ENCODE data around the gene RNF114. TPM values are rescaled to one million over a fixed set of nuclear protein-coding genes. Genes with fewer than 3 reads are reported as not detected.
A peak's percentile ranks its signal among the peaks of the same experiment; 100 is the strongest.
"Not testable (repeated sequence)": the region's sequence is repeated elsewhere in the genome, so short reads cannot be mapped to it uniquely, and the experiment has no call there.

RNF114 gene
- total RNA-seq, 1 donor from 2014 or later, result 62.7 TPM

GRCh38 chr20:49990271-49990720 lies 54.1 kb downstream of the RNF114 start:
- FAIRE-seq (no peak), DNase-seq (ENCODE audit: low read depth) (peak; percentile 25)
- H3K4me3 ChIP-seq (ENCODE audit: insufficient read depth, low read depth, low read length), result no peak overlapping the region
- no peaks in the 10 kb centered on the region for H3K9me3 ChIP-seq (ENCODE audit: insufficient read depth, low read depth, low read length)
- Mint-ChIP-seq H3K4me1 (ENCODE audit: low read depth, unreplicated experiment) (peaks cover 43% of the 10 kb centered on the region), H3K27ac (ENCODE audit: unreplicated experiment) (peak overlapping the region; percentile 49), H3K9me3 (ENCODE audit: unreplicated experiment) (no peaks in the 10 kb centered on the region), H3K27me3 (ENCODE audit: low read depth, unreplicated experiment) (no peaks in the 10 kb centered on the region), H3K36me3 (ENCODE audit: low read depth, unreplicated experiment) (peaks cover under 1% of the 10 kb centered on the region), H3K4me3 (ENCODE audit: unreplicated experiment) (peak overlapping the region; percentile 9)
- H4K20me1 ChIP-seq (ENCODE audit: insufficient read depth, low read length), result peaks cover 16% of the 10 kb centered on the region
- H2AFZ ChIP-seq (ENCODE audit: low read depth, low read length), result peak overlapping the region; percentile 60
- TF ChIP-seq CTCF (IDR thresholded peaks at IDR 0.05; ENCODE audit: insufficient read depth, low read depth, low read length) (no peak), EZH2 (IDR thresholded peaks at IDR 0.05; ENCODE audit: insufficient read depth, low read length) (no peak)
- H3K27ac ChIP-seq (ENCODE audit: low read depth, low read length), result peak overlapping the region; percentile 82
- peak overlapping the region; percentile 74 for H3K4me2 ChIP-seq (ENCODE audit: low read length)
- H3K79me2 ChIP-seq (ENCODE audit: insufficient read depth, low read length), result peaks cover 25% of the 10 kb centered on the region
- no peaks in the 10 kb centered on the region for H3K36me3 ChIP-seq (ENCODE audit: insufficient read depth, low read length)
- H3K9ac ChIP-seq (ENCODE audit: low read length), result peak overlapping the region; percentile 73
- no peaks in the 10 kb centered on the region for H3K27me3 ChIP-seq (ENCODE audit: insufficient read depth, low read length)
- H3K4me1 ChIP-seq (ENCODE audit: insufficient read depth, low read length), result peaks cover 51% of the 10 kb centered on the region

- TF ChIP-seq EZH2 (IDR thresholded peaks at IDR 0.05; ENCODE audit: insufficient read depth, low read length) (no peak), CTCF (IDR thresholded peaks at IDR 0.05; ENCODE audit: insufficient read depth, low read depth, low read length) (no peak)
- Histone ChIP-seq H3K36me3 (ENCODE audit: insufficient read depth, low read length) (no peaks in the 10 kb centered on the region), H3K4me1 (ENCODE audit: insufficient read depth, low read length) (peaks cover 24% of the 10 kb centered on the region), H3K9me3 (ENCODE audit: insufficient read depth, low read depth, low read length) (no peaks in the 10 kb centered on the region), H4K20me1 (ENCODE audit: insufficient read depth, low read length) (no peaks in the 10 kb centered on the region), H3K79me2 (ENCODE audit: insufficient read depth, low read length) (no peaks in the 10 kb centered on the region), H3K9ac (ENCODE audit: low read length) (no peak overlapping the region), H3K27ac (ENCODE audit: low read depth, low read length) (no peak overlapping the region), H3K27me3 (ENCODE audit: insufficient read depth, low read length) (no peaks in the 10 kb centered on the region), H2AFZ (ENCODE audit: low read depth, low read length) (no peak overlapping the region), H3K4me2 (ENCODE audit: low read length) (no peak overlapping the region), H3K4me3 (ENCODE audit: insufficient read depth, low read depth, low read length) (no peak overlapping the region)
- H3K36me3 Mint-ChIP-seq (ENCODE audit: low read depth, unreplicated experiment), result no peaks in the 10 kb centered on the region
- H3K9me3 Mint-ChIP-seq (ENCODE audit: unreplicated experiment), result no peaks in the 10 kb centered on the region
- H3K27me3 Mint-ChIP-seq (ENCODE audit: low read depth, unreplicated experiment), result no peaks in the 10 kb centered on the region
- H3K4me1 Mint-ChIP-seq (ENCODE audit: low read depth, unreplicated experiment), result peaks cover 23% of the 10 kb centered on the region
- FAIRE-seq (no peak), DNase-seq (ENCODE audit: low read depth) (no peak)
- H3K27ac Mint-ChIP-seq (ENCODE audit: unreplicated experiment), result no peak overlapping the region
- H3K4me3 Mint-ChIP-seq (ENCODE audit: unreplicated experiment), result no peak overlapping the region
These were observed 57.1 kb downstream of the RNF114 start for GRCh38 chr20:49993301-49993751.

- DNase-seq (ENCODE audit: low read depth) (no peak), FAIRE-seq (no peak)
- H3K27ac Mint-ChIP-seq (ENCODE audit: unreplicated experiment), result no peak overlapping the region
- H3K36me3 Mint-ChIP-seq (ENCODE audit: low read depth, unreplicated experiment), result no peaks in the 10 kb centered on the region
- Histone ChIP-seq H3K4me3 (ENCODE audit: insufficient read depth, low read depth, low read length) (no peak overlapping the region), H3K79me2 (ENCODE audit: insufficient read depth, low read length) (no peaks in the 10 kb centered on the region), H3K9me3 (ENCODE audit: insufficient read depth, low read depth, low read length) (no peaks in the 10 kb centered on the region), H3K4me1 (ENCODE audit: insufficient read depth, low read length) (peaks cover 1% of the 10 kb centered on the region), H3K27ac (ENCODE audit: low read depth, low read length) (no peak overlapping the region), H3K4me2 (ENCODE audit: low read length) (no peak overlapping the region), H3K9ac (ENCODE audit: low read length) (no peak overlapping the region), H2AFZ (ENCODE audit: low read depth, low read length) (no peak overlapping the region), H3K27me3 (ENCODE audit: insufficient read depth, low read length) (no peaks in the 10 kb centered on the region), H4K20me1 (ENCODE audit: insufficient read depth, low read length) (no peaks in the 10 kb centered on the region), H3K36me3 (ENCODE audit: insufficient read depth, low read length) (no peaks in the 10 kb centered on the region)
- H3K4me1 Mint-ChIP-seq (ENCODE audit: low read depth, unreplicated experiment), result peaks cover 4% of the 10 kb centered on the region
- no peaks in the 10 kb centered on the region for H3K27me3 Mint-ChIP-seq (ENCODE audit: low read depth, unreplicated experiment)
- H3K4me3 Mint-ChIP-seq (ENCODE audit: unreplicated experiment), result no peak overlapping the region
- H3K9me3 Mint-ChIP-seq (ENCODE audit: unreplicated experiment), result no peaks in the 10 kb centered on the region
- TF ChIP-seq EZH2 (IDR thresholded peaks at IDR 0.05; ENCODE audit: insufficient read depth, low read length) (no peak), CTCF (IDR thresholded peaks at IDR 0.05; ENCODE audit: insufficient read depth, low read depth, low read length) (no peak)
These were observed 59.4 kb downstream of the RNF114 start for GRCh38 chr20:49995586-49995985.

- FAIRE-seq, result not testable (repeated sequence)
These were observed 62.4 kb downstream of the RNF114 start for GRCh38 chr20:49998478-49999188.

More at GRCh38 chr20:49998478-49999188, 62.4 kb downstream of the RNF114 start:
- not testable (repeated sequence) for H3K9me3 ChIP-seq (ENCODE audit: insufficient read depth, low read depth, low read length); H3K9me3 Mint-ChIP-seq (ENCODE audit: unreplicated experiment); H3K27ac ChIP-seq (ENCODE audit: low read depth, low read length); H3K4me3 Mint-ChIP-seq (ENCODE audit: unreplicated experiment); H3K4me2 ChIP-seq (ENCODE audit: low read length); H3K9ac ChIP-seq (ENCODE audit: low read length); H3K27ac Mint-ChIP-seq (ENCODE audit: unreplicated experiment); H3K36me3 ChIP-seq (ENCODE audit: insufficient read depth, low read length); H3K36me3 Mint-ChIP-seq (ENCODE audit: low read depth, unreplicated experiment); H3K4me3 ChIP-seq (ENCODE audit: insufficient read depth, low read depth, low read length); H3K79me2 ChIP-seq (ENCODE audit: insufficient read depth, low read length); H4K20me1 ChIP-seq (ENCODE audit: insufficient read depth, low read length); DNase-seq (ENCODE audit: low read depth); H3K27me3 Mint-ChIP-seq (ENCODE audit: low read depth, unreplicated experiment); H2AFZ ChIP-seq (ENCODE audit: low read depth, low read length); H3K4me1 ChIP-seq (ENCODE audit: insufficient read depth, low read length); H3K27me3 ChIP-seq (ENCODE audit: insufficient read depth, low read length)
- peaks cover 12% of the 10 kb centered on the region for H3K4me1 Mint-ChIP-seq (ENCODE audit: low read depth, unreplicated experiment)
